LNCAP (cell line): ENCODE measurements around the gene SALL1.

Experiments used
- CTCF ChIP-seq: fragments of 450-650 bp; IDR thresholded peaks from 2 replicates; pipeline ENCODE4 v1.5.1; 2017; ENCODE audit warnings: mild to moderate bottlenecking

Gene SALL1

GRCh38 chr16:51150888-51151320 lies at the start of gene SALL1:
Gene SALL1 (minus strand): TSS chr16:51151270. CDS start chr16:51151241, 29 bp downstream.
- TF ChIP-seq CTCF: no peak

GRCh38 chr16:51200793-51201192 lies 49.7 kb upstream of the SALL1 start:
- TF ChIP-seq CTCF: no peak

- TF ChIP-seq CTCF: no peak
These were observed 47.1 kb upstream of the SALL1 start for GRCh38 chr16:51197953-51198748.

GRCh38 chr16:51193879-51194278 lies 42.8 kb upstream of the SALL1 start:
- TF ChIP-seq CTCF: no peak

GRCh38 chr16:51184702-51185433 lies 33.8 kb upstream of the SALL1 start:
- no peak for TF ChIP-seq CTCF

- TF ChIP-seq CTCF: no peak
These were observed 30.4 kb upstream of the SALL1 start for GRCh38 chr16:51181503-51181811.

- no peak for TF ChIP-seq CTCF
These were observed 29.8 kb upstream of the SALL1 start for GRCh38 chr16:51180719-51181502.
